ENCODE measurements around the gene KIAA1958. TPM values are rescaled to one million over a fixed set of nuclear protein-coding genes. Genes with fewer than 3 reads are reported as not detected.
"Not testable (repeated sequence)": the region's sequence is repeated elsewhere in the genome, so short reads cannot be mapped to it uniquely, and the experiment has no call there.

Gene KIAA1958
- total RNA-seq, 5 donors from 2014 or later (not counting 1 experiment from before 2014, with no cell fraction given), result 4.6 to 6.4 (median 6.2) TPM

- H3K4me1 Mint-ChIP-seq, result no peaks in the 10 kb centered on the region
- no peak overlapping the region for H3K27ac Mint-ChIP-seq
- POLR2A ChIA-PET, result no interaction called here
Measured at GRCh38 chr9:112582371-112583262, 96.0 kb downstream of the KIAA1958 start.

DNA sequence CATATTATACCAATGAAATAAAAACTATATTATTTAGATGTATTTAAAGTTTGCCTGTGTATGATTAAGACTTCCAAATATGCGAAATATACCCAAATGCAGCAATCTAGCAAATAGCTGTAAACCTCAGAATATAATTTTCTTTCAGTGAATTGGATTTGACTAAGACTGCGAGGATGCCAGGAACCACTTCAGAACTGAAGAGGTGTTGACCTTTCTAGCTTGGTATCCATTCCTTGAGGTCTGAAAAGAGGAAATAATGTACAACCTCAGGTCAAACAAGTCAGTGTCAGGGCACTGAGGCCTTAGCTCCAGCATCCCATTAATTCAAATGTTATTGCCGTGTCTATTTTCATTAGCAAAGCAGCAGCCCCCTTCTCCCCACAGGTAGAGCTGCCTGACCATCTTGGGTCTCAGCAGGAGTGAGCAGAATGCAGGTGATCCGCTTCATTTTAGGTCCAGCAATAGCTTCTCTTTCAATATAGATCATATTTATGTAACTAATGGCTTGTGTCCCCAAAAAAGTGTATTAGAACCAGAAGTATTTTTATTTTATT is 100.0 kb downstream of the KIAA1958 start:
- no peaks in the 10 kb centered on the region for H3K9me3 Mint-ChIP-seq
- 76% methylated on average over 2 of the region's 4 CpGs for WGBS (ENCODE audit: insufficient coverage)
- ChIA-PET CTCF (no interaction called here), POLR2A (interaction anchor here in 1 of 2 donors (0.5 kb wide), 1 partner anchor 39 kb away, joined by 5 read pairs; no protein-coding TSS in a partner anchor)
- H3K27ac Mint-ChIP-seq, result no peak overlapping the region
- H3K27ac ChIP-seq (ENCODE audit: low read length), result no peak overlapping the region
- H3K27me3 Mint-ChIP-seq, result no peaks in the 10 kb centered on the region
- H3K9me3 ChIP-seq, result no peaks in the 10 kb centered on the region
- no peak overlapping the region for H3K4me3 ChIP-seq (ENCODE audit: control insufficient read depth in 1 of 2, extremely low read depth in 1 of 2, low read length in 1 of 2)
- no peak overlapping the region for H3K4me3 Mint-ChIP-seq
- H3K4me1 Mint-ChIP-seq, result peaks cover 0 to under 1% (median 0%) of the 10 kb centered on the region in 3 donors
- no peaks in the 10 kb centered on the region for H3K4me1 ChIP-seq (ENCODE audit: control insufficient read depth in 1 of 2, extremely low read depth in 1 of 2, insufficient read depth in 2 of 2, low read length in 2 of 2)
- H3K36me3 ChIP-seq (ENCODE audit: control insufficient read depth in 2 of 2, extremely low read depth in 1 of 2, insufficient read depth in 1 of 2, low read length in 1 of 2), result no peaks in the 10 kb centered on the region
- ATAC-seq (replicated peaks in 1 of 4) (no peak), DNase-seq (no peak)
- H3K36me3 Mint-ChIP-seq, result no peaks in the 10 kb centered on the region
- H3K27me3 ChIP-seq (replicated peaks in 1 of 2; ENCODE audit: control insufficient read depth in 2 of 2, extremely low read depth in 1 of 2, insufficient read depth in 2 of 2, low read length in 1 of 2), result no peaks in the 10 kb centered on the region

More at GRCh38 chr9:112582371-112583262, 96.0 kb downstream of the KIAA1958 start:
- DNase-seq (no peak), ATAC-seq (replicated peaks in 1 of 4) (no peak)
- Mint-ChIP-seq H3K27me3 (no peaks in the 10 kb centered on the region), H3K9me3 (no peaks in the 10 kb centered on the region), H3K36me3 (peaks cover 3% of the 10 kb centered on the region), H3K4me3 (no peak overlapping the region)
- no peak overlapping the region for H3K4me3 ChIP-seq (ENCODE audit: control insufficient read depth in 1 of 2, extremely low read depth in 1 of 2, low read length in 1 of 2)
- no peaks in the 10 kb centered on the region for H3K9me3 ChIP-seq
- H3K27me3 ChIP-seq (replicated peaks in 1 of 2; ENCODE audit: control insufficient read depth in 2 of 2, extremely low read depth in 1 of 2, insufficient read depth in 2 of 2, low read length in 1 of 2), result no peaks in the 10 kb centered on the region
- no peak overlapping the region for H3K27ac ChIP-seq (ENCODE audit: low read length)
- no CpG with 5 or more reads among the region's 7 CpGs for WGBS (ENCODE audit: insufficient coverage)
- H3K36me3 ChIP-seq (ENCODE audit: control insufficient read depth in 2 of 2, extremely low read depth in 1 of 2, insufficient read depth in 1 of 2, low read length in 1 of 2), result no peaks in the 10 kb centered on the region
- CTCF ChIA-PET, result interaction anchor here in 1 of 2 donors (0.8 kb wide), 1 partner anchor 479 kb away, joined by 3 read pairs; no protein-coding TSS in a partner anchor
- H3K4me1 ChIP-seq (ENCODE audit: control insufficient read depth in 1 of 2, extremely low read depth in 1 of 2, insufficient read depth in 2 of 2, low read length in 2 of 2), result no peaks in the 10 kb centered on the region

GRCh38 chr9:112591875-112592274 is 105.2 kb downstream of the KIAA1958 start:
- H3K9me3 ChIP-seq; H3K4me3 ChIP-seq (ENCODE audit: control insufficient read depth in 1 of 2, extremely low read depth in 1 of 2, low read length in 1 of 2); ATAC-seq (replicated peaks in 1 of 4); H3K4me1 ChIP-seq (ENCODE audit: control insufficient read depth in 1 of 2, extremely low read depth in 1 of 2, insufficient read depth in 2 of 2, low read length in 2 of 2); POLR2A ChIA-PET; DNase-seq; H3K27me3 ChIP-seq (replicated peaks in 1 of 2; ENCODE audit: control insufficient read depth in 2 of 2, extremely low read depth in 1 of 2, insufficient read depth in 2 of 2, low read length in 1 of 2); H3K4me1 Mint-ChIP-seq; H3K36me3 Mint-ChIP-seq; H3K27ac ChIP-seq (ENCODE audit: low read length); CTCF ChIA-PET; H3K27me3 Mint-ChIP-seq; H3K4me3 Mint-ChIP-seq; H3K36me3 ChIP-seq (ENCODE audit: control insufficient read depth in 2 of 2, extremely low read depth in 1 of 2, insufficient read depth in 1 of 2, low read length in 1 of 2); H3K9me3 Mint-ChIP-seq; H3K27ac Mint-ChIP-seq: not testable (repeated sequence)
- 100% methylated on average over 5 of the region's 8 CpGs for WGBS (ENCODE audit: insufficient coverage)

- no peak overlapping the region for H3K27ac Mint-ChIP-seq
- ChIA-PET CTCF (interaction anchor here in 1 of 2 donors (0.6 kb wide), 1 partner anchor 43 kb away, joined by 3 read pairs; no protein-coding TSS in a partner anchor), POLR2A (no interaction called here)
- H3K4me1 ChIP-seq (ENCODE audit: control insufficient read depth in 1 of 2, extremely low read depth in 1 of 2, insufficient read depth in 2 of 2, low read length in 2 of 2), result no peaks in the 10 kb centered on the region
- H3K4me1 Mint-ChIP-seq, result no peaks in the 10 kb centered on the region
- WGBS (ENCODE audit: insufficient coverage), result no CpG with 5 or more reads among the region's 3 CpGs
- H3K9me3 ChIP-seq, result no peaks in the 10 kb centered on the region
- no peaks in the 10 kb centered on the region for H3K36me3 ChIP-seq (ENCODE audit: control insufficient read depth in 2 of 2, extremely low read depth in 1 of 2, insufficient read depth in 1 of 2, low read length in 1 of 2)
- no peaks in the 10 kb centered on the region for H3K36me3 Mint-ChIP-seq
- H3K4me3 Mint-ChIP-seq, result no peak overlapping the region
- DNase-seq (no peak), ATAC-seq (replicated peaks in 1 of 4) (no peak)
- no peaks in the 10 kb centered on the region for H3K27me3 ChIP-seq (replicated peaks in 1 of 2; ENCODE audit: control insufficient read depth in 2 of 2, extremely low read depth in 1 of 2, insufficient read depth in 2 of 2, low read length in 1 of 2)
- no peak overlapping the region for H3K4me3 ChIP-seq (ENCODE audit: control insufficient read depth in 1 of 2, extremely low read depth in 1 of 2, low read length in 1 of 2)
- no peaks in the 10 kb centered on the region for H3K27me3 Mint-ChIP-seq
- H3K27ac ChIP-seq (ENCODE audit: low read length), result no peak overlapping the region
- H3K9me3 Mint-ChIP-seq, result no peaks in the 10 kb centered on the region
Measured at GRCh38 chr9:112599732-112600131, 113.1 kb downstream of the KIAA1958 start.

- Histone ChIP-seq H3K4me1 (ENCODE audit: control insufficient read depth in 1 of 2, extremely low read depth in 1 of 2, insufficient read depth in 2 of 2, low read length in 2 of 2) (no peaks in the 10 kb centered on the region), H3K27me3 (replicated peaks in 1 of 2; ENCODE audit: control insufficient read depth in 2 of 2, extremely low read depth in 1 of 2, insufficient read depth in 2 of 2, low read length in 1 of 2) (no peaks in the 10 kb centered on the region), H3K36me3 (ENCODE audit: control insufficient read depth in 2 of 2, extremely low read depth in 1 of 2, insufficient read depth in 1 of 2, low read length in 1 of 2) (no peaks in the 10 kb centered on the region), H3K4me3 (ENCODE audit: control insufficient read depth in 1 of 2, extremely low read depth in 1 of 2, low read length in 1 of 2) (no peak overlapping the region), H3K27ac (ENCODE audit: low read length) (no peak overlapping the region), H3K9me3 (no peaks in the 10 kb centered on the region)
- Mint-ChIP-seq H3K9me3 (no peaks in the 10 kb centered on the region), H3K27ac (no peak overlapping the region), H3K36me3 (no peaks in the 10 kb centered on the region), H3K27me3 (no peaks in the 10 kb centered on the region), H3K4me3 (no peak overlapping the region), H3K4me1 (no peaks in the 10 kb centered on the region)
- ChIA-PET CTCF (no interaction called here), POLR2A (no interaction called here)
- ATAC-seq (replicated peaks in 1 of 4) (no peak), DNase-seq (no peak)
- no CpG with 5 or more reads among the region's 2 CpGs for WGBS (ENCODE audit: insufficient coverage)
Measured at GRCh38 chr9:112601636-112602035, 115.0 kb downstream of the KIAA1958 start.

DNA sequence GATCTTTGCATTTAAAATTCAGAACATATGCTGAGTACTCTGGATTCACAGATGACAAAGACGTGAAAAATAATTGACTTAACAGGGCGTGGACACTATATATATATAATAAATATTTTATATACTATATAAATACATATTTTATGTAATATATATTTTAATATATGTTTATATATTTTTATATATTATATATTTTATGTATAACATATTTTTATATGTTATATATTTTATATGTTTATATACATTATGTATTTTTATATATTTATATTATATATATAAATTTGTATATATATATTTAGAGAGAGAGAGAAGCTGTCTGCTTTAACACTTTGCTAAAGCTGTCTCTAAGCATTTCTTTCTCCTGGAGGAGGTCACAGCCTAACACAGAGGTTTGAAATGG is 118.2 kb downstream of the KIAA1958 start:
- no peaks in the 10 kb centered on the region for H3K36me3 ChIP-seq (ENCODE audit: control insufficient read depth in 2 of 2, extremely low read depth in 1 of 2, insufficient read depth in 1 of 2, low read length in 1 of 2)
- POLR2A ChIA-PET, result no interaction called here
- Mint-ChIP-seq H3K36me3 (no peaks in the 10 kb centered on the region), H3K4me1 (no peaks in the 10 kb centered on the region), H3K4me3 (no peak overlapping the region), H3K27ac (no peak overlapping the region), H3K9me3 (no peaks in the 10 kb centered on the region), H3K27me3 (no peaks in the 10 kb centered on the region)
- CTCF ChIA-PET, result no interaction called here
- no peaks in the 10 kb centered on the region for H3K4me1 ChIP-seq (ENCODE audit: control insufficient read depth in 1 of 2, extremely low read depth in 1 of 2, insufficient read depth in 2 of 2, low read length in 2 of 2)
- no peaks in the 10 kb centered on the region for H3K9me3 ChIP-seq
- no peak for ATAC-seq (replicated peaks in 1 of 4)
- no peak overlapping the region for H3K27ac ChIP-seq (ENCODE audit: low read length)
- DNase-seq, result no peak
- no CpG with 5 or more reads among the region's 2 CpGs for WGBS (ENCODE audit: insufficient coverage)
- no peak overlapping the region for H3K4me3 ChIP-seq (ENCODE audit: control insufficient read depth in 1 of 2, extremely low read depth in 1 of 2, low read length in 1 of 2)
- H3K27me3 ChIP-seq (replicated peaks in 1 of 2; ENCODE audit: control insufficient read depth in 2 of 2, extremely low read depth in 1 of 2, insufficient read depth in 2 of 2, low read length in 1 of 2), result no peaks in the 10 kb centered on the region
